Panc1 (cell line): ENCODE data around the gene WDFY1. TPM values are rescaled to one million over a fixed set of nuclear protein-coding genes. Genes with fewer than 3 reads are reported as not detected.

Experiments used
- ATAC-seq: fragments of 200-7000 bp; cut with Tn5 transposase; 2 replicates; pipeline ENCODE4 v1.9.1; 2020; ENCODE audit warnings: mild to moderate bottlenecking, moderate library complexity
- BruUV-seq: library from RNA; stranded (reverse); fragments of 400-500 nt; replicated peaks from 2 replicates; lab custom pipeline; 2021; lab: Mats Ljungman, UMichigan
- CTCF ChIA-PET: fragments of 300-600 bp; sonication (Branson Sonifier 250); formaldehyde crosslinking; loops from one replicate; lab custom pipeline; 2022; ENCODE audit warnings: antibody characterized with exemption; lab: Charles Lee
- POLR2A ChIA-PET: fragments of 300-600 bp; sonication (Branson Sonifier 250); formaldehyde crosslinking; loops from one replicate; lab custom pipeline; 2022; ENCODE audit warnings: antibody characterized with exemption; lab: Charles Lee
- DNase-seq: peaks from one replicate; pipeline ENCODE4 v3.0.0-alpha.2; 2010; ENCODE audit warnings: low read depth, low spot score
- H3K27ac ChIP-seq: 2 replicates; pipeline ENCODE4 v1.5.1; 2011; ENCODE audit warnings: mild to moderate bottlenecking, low read length, inconsistent platforms
- H3K27me3 ChIP-seq: fragments of 200-500 bp; sonication (Bioruptor generic); 2 replicates; pipeline ENCODE4 v1.6.0; 2014; ENCODE audit warnings: low read length, inconsistent platforms; ENCODE audit not compliant: control insufficient read depth, insufficient read depth
- H3K36me3 ChIP-seq: fragments of 200-500 bp; sonication (Bioruptor generic); 2 replicates; pipeline ENCODE4 v1.5.1; 2014; ENCODE audit warnings: inconsistent platforms, mild to moderate bottlenecking, low read length, moderate library complexity; ENCODE audit not compliant: control insufficient read depth, insufficient read depth
- H3K4me1 ChIP-seq: 2 replicates; pipeline ENCODE4 v1.5.1; 2011; ENCODE audit warnings: inconsistent platforms, mild to moderate bottlenecking, low read length, moderate library complexity; ENCODE audit not compliant: control insufficient read depth, insufficient read depth
- H3K4me3 ChIP-seq, 2 experiments: 2 replicates each; pipeline ENCODE4 v1.5.1; 2011 to 2012; ENCODE audit warnings: low read depth in 2 of 2, low read length in 2 of 2, mild to moderate bottlenecking in 2 of 2, inconsistent platforms in 1 of 2, moderate library complexity in 1 of 2
- H3K9me3 ChIP-seq: fragments of 200-500 bp; sonication (Bioruptor generic); 2 replicates; pipeline ENCODE4 v1.5.1; 2014; ENCODE audit warnings: low read depth, mild to moderate bottlenecking, inconsistent platforms, low read length, moderate library complexity; ENCODE audit not compliant: control insufficient read depth, insufficient read depth
- CTCF ChIP-seq: fragments of 450-650 bp; IDR thresholded peaks from 2 replicates; pipeline ENCODE4 v1.5.1; 2017; ENCODE audit warnings: mild to moderate bottlenecking
- POLR2AphosphoS5 ChIP-seq: IDR thresholded peaks from 2 replicates; pipeline ENCODE4 v1.6.1; 2012; ENCODE audit warnings: mild to moderate bottlenecking, low read depth, low read length, moderate library complexity
- REST ChIP-seq, 2 experiments: IDR thresholded peaks; 2 replicates each; pipeline ENCODE4 v1.6.1; 2011 to 2012; ENCODE audit warnings: low read depth in 2 of 2, control low read depth in 1 of 2, low read length in 1 of 2, mild to moderate bottlenecking in 1 of 2, moderate library complexity in 1 of 2; ENCODE audit not compliant: insufficient read depth in 1 of 2
- SIN3A ChIP-seq: IDR thresholded peaks from 2 replicates; pipeline ENCODE4 v1.6.1; 2012; ENCODE audit warnings: low read depth, mild to moderate bottlenecking, low read length, moderate library complexity, borderline replicate concordance; ENCODE audit not compliant: insufficient read depth
- TCF7L2 ChIP-seq: IDR thresholded peaks from 2 replicates; pipeline ENCODE4 v1.6.1; 2011; ENCODE audit warnings: mild to moderate bottlenecking, low read depth, low read length, inconsistent platforms
- in situ Hi-C: cut with HindIII; loops from 2 replicates; pipeline ENCODE4 v1.10.0; 2016; ENCODE audit warnings: low sequenced_read_pairs, low pct_unique_long_range_greater_than_20kb
- intact Hi-C: fragments of 100-400 bp; cut with micrococcal nuclease; formaldehyde crosslinking; loops from one replicate; pipeline ENCODE4 v1.10.0; 2022; ENCODE audit not compliant: unreplicated experiment
- total RNA-seq: library from RNA; stranded (reverse); gene quantifications from one replicate; pipeline ENCODE4 v1.2.1, GENCODE V29; 2021; ENCODE audit not compliant: unreplicated experiment

Gene WDFY1
- total RNA-seq, 1 experiment from 2014 or later, result 48.5 TPM

- POLR2A ChIA-PET, result no interaction called here
- TF ChIP-seq CTCF, result no peak
- TF ChIP-seq SIN3A, result no peak
- no peak for TF ChIP-seq REST (IDR thresholded peaks at IDR 0.05; ENCODE audit: insufficient read depth in 1 of 2, low read depth in 2 of 2, low read length in 1 of 2)
- TF ChIP-seq TCF7L2, result no peak
- no peak for TF ChIP-seq POLR2AphosphoS5
- Histone ChIP-seq H3K9me3 (no peaks in the 10 kb centered on the region), H3K36me3 (peaks cover 2% of the 10 kb centered on the region; the same call in 1 of the 2 replicates), H3K27me3 (no peaks in the 10 kb centered on the region), H3K27ac (no peak overlapping the region), H3K4me1 (no peaks in the 10 kb centered on the region), H3K4me3 (no peak overlapping the region)
- no peak for ATAC-seq
- in situ Hi-C loops (no loop called here), intact Hi-C loops (no loop called here)
- no TSS peak for BruUV-seq
- DNase-seq, result no peak
- CTCF ChIA-PET, result no interaction called here
Measured at GRCh38 chr2:223870840-223871611, 74.1 kb downstream of the WDFY1 start.

GRCh38 chr2:223868005-223868404 is 77.1 kb downstream of the WDFY1 start:
- no peak for ATAC-seq
- no peaks in the 10 kb centered on the region for H3K36me3 ChIP-seq
- intact Hi-C loops, result no loop called here

More at GRCh38 chr2:223868005-223868404, 77.1 kb downstream of the WDFY1 start:
- in situ Hi-C loops, result no loop called here
- H3K27me3 ChIP-seq, result no peaks in the 10 kb centered on the region
- DNase-seq, result no peak
- no peaks in the 10 kb centered on the region for H3K9me3 ChIP-seq
- no peaks in the 10 kb centered on the region for H3K4me1 ChIP-seq
- H3K27ac ChIP-seq, result no peak overlapping the region
- H3K4me3 ChIP-seq, result no peak overlapping the region
- no peak for TF ChIP-seq POLR2AphosphoS5
- no peak for TF ChIP-seq REST (IDR thresholded peaks at IDR 0.05; ENCODE audit: insufficient read depth in 1 of 2, low read depth in 2 of 2, low read length in 1 of 2)
- no peak for TF ChIP-seq SIN3A
- no peak for TF ChIP-seq CTCF
- no peak for TF ChIP-seq TCF7L2
- ChIA-PET POLR2A (no interaction called here), CTCF (no interaction called here)
- BruUV-seq, result no TSS peak
